ENCODE measurements around the gene TRPV4. TPM values are rescaled to one million over a fixed set of nuclear protein-coding genes. Genes with fewer than 3 reads are reported as not detected.
A peak's percentile ranks its signal among the peaks of the same experiment; 100 is the strongest.

The TRPV4 gene
- total and polyA plus RNA-seq, 2 experiments from 2014 or later = 0.66 to 1.1 TPM

DNA sequence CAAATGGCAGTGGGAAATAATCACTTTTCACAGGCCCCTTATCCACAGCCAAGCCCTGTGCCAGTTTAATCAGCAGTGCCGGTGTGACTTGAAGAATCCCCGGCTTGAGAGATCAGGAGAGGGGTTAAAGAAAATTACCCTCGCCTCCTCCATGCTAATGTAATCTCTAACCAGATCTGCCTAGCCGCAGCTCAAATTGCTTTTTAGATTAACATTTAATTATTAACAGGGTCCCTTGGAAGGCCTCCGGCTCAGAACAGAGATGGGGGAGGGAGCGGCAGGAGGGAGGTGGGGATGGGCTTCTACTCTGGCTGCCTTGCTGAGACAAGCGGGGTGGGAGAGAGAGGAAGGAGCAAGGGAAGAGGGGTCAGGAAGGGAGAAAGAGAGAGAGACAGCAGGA lies 95.6 kb downstream of the TRPV4 start:
- Histone ChIP-seq H3K4me2 (0 out of 2 replicates have a peak overlapping the region, but pooled peaks have one; percentile 55), H3K9me2 (ENCODE audit: insufficient read depth) (no peaks in the 10 kb centered on the region), H3K4me3 (no peak overlapping the region), H2AFZ (no peak overlapping the region), H3F3A (replicated peaks; ENCODE audit: low read depth) (no peaks in the 10 kb centered on the region), H3K27ac (ENCODE audit: low read depth) (no peak overlapping the region), H3K79me2 (replicated peaks; ENCODE audit: insufficient read depth) (no peaks in the 10 kb centered on the region), H3K27me3 (ENCODE audit: insufficient read depth) (no peaks in the 10 kb centered on the region), H3K4me1 (ENCODE audit: insufficient read depth) (peaks cover 19% of the 10 kb centered on the region), H3K36me3 (ENCODE audit: insufficient read depth) (no peaks in the 10 kb centered on the region), H4K20me1 (replicated peaks; ENCODE audit: insufficient read depth) (peaks cover 6% of the 10 kb centered on the region)
- peaks cover 29% of the 10 kb centered on the region for H3K27me3 Mint-ChIP-seq (ENCODE audit: insufficient read depth, low read depth, poor library complexity)
- no peak overlapping the region for H3K27ac Mint-ChIP-seq
- DNase-seq (ENCODE audit: low spot score) (no peak), ATAC-seq (no peak)
- no peak for TF ChIP-seq POLR2AphosphoS5 (IDR thresholded peaks at IDR 0.05; ENCODE audit: low read depth)
- TF ChIP-seq, protein P1, sequence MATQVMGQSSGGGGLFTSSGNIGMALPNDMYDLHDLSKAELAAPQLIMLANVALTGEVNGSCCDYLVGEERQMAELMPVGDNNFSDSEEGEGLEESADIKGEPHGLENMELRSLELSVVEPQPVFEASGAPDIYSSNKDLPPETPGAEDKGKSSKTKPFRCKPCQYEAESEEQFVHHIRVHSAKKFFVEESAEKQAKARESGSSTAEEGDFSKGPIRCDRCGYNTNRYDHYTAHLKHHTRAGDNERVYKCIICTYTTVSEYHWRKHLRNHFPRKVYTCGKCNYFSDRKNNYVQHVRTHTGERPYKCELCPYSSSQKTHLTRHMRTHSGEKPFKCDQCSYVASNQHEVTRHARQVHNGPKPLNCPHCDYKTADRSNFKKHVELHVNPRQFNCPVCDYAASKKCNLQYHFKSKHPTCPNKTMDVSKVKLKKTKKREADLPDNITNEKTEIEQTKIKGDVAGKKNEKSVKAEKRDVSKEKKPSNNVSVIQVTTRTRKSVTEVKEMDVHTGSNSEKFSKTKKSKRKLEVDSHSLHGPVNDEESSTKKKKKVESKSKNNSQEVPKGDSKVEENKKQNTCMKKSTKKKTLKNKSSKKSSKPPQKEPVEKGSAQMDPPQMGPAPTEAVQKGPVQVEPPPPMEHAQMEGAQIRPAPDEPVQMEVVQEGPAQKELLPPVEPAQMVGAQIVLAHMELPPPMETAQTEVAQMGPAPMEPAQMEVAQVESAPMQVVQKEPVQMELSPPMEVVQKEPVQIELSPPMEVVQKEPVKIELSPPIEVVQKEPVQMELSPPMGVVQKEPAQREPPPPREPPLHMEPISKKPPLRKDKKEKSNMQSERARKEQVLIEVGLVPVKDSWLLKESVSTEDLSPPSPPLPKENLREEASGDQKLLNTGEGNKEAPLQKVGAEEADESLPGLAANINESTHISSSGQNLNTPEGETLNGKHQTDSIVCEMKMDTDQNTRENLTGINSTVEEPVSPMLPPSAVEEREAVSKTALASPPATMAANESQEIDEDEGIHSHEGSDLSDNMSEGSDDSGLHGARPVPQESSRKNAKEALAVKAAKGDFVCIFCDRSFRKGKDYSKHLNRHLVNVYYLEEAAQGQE (IDR thresholded peaks at IDR 0.05; ENCODE audit: unreplicated experiment) = peak; percentile 18
- no peaks in the 10 kb centered on the region for H3K9me3 Mint-ChIP-seq
- no peaks in the 10 kb centered on the region for H3K36me3 Mint-ChIP-seq (ENCODE audit: low read depth)
- H3K4me1 Mint-ChIP-seq = peaks cover 49% of the 10 kb centered on the region
- no peak overlapping the region for H3K4me3 Mint-ChIP-seq

DNA sequence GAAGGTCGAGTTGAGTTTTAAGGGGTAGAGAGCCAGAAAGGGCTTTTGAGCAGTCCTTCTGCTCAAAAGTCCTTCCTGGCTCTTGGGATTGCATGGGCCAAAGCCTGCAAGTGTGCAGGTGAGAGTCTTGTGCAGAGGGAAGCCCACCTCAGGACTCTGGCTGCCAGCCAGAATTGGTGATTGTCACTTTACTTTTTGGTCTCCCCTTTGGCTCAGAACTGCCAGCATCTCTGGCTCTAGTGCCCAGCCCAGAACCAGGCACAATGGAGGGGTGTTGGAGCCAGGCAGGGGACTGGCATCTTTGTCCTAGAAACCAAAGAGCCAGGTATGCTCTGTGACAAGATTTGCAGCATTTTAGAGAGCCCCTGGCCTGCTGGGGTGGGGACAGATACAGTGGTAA lies 96.1 kb downstream of the TRPV4 start:
- H3K27ac Mint-ChIP-seq = no peak overlapping the region; the same call in 1 of the 2 replicates
- H3K36me3 Mint-ChIP-seq (ENCODE audit: low read depth) = no peaks in the 10 kb centered on the region
- Histone ChIP-seq H3K9me2 (ENCODE audit: insufficient read depth) (no peaks in the 10 kb centered on the region), H3K27me3 (ENCODE audit: insufficient read depth) (no peaks in the 10 kb centered on the region), H3F3A (replicated peaks; ENCODE audit: low read depth) (no peaks in the 10 kb centered on the region), H3K27ac (ENCODE audit: low read depth) (no peak overlapping the region), H3K4me3 (no peak overlapping the region), H3K79me2 (replicated peaks; ENCODE audit: insufficient read depth) (no peaks in the 10 kb centered on the region), H4K20me1 (replicated peaks; ENCODE audit: insufficient read depth) (peaks cover 6% of the 10 kb centered on the region), H3K4me1 (ENCODE audit: insufficient read depth) (peaks cover 19% of the 10 kb centered on the region), H3K36me3 (ENCODE audit: insufficient read depth) (no peaks in the 10 kb centered on the region), H3K4me2 (peak overlapping the region; percentile 60), H2AFZ (no peak overlapping the region)
- no peak overlapping the region for H3K4me3 Mint-ChIP-seq
- H3K4me1 Mint-ChIP-seq = peaks cover 47% of the 10 kb centered on the region
- DNase-seq (ENCODE audit: low spot score) = no peak
- no peak for ATAC-seq
- no peaks in the 10 kb centered on the region for H3K9me3 Mint-ChIP-seq
- H3K27me3 Mint-ChIP-seq (ENCODE audit: insufficient read depth, low read depth, poor library complexity) = peaks cover 29% of the 10 kb centered on the region
- TF ChIP-seq NANOG (IDR thresholded peaks at IDR 0.05; ENCODE audit: borderline replicate concordance) (no peak), EZH2phosphoT487 (IDR thresholded peaks at IDR 0.05; ENCODE audit: unreplicated experiment) (no peak), STAT1 (IDR thresholded peaks at IDR 0.05; ENCODE audit: unreplicated experiment) (no peak), ZNF114 (CRISPR knock-in tag; IDR thresholded peaks at IDR 0.05) (no peak), POLR2AphosphoS5 (IDR thresholded peaks at IDR 0.05; ENCODE audit: low read depth) (no peak), ZNF331 (CRISPR knock-in tag; IDR thresholded peaks at IDR 0.05; ENCODE audit: low read depth) (no peak)
- TF ChIP-seq, protein P2, sequence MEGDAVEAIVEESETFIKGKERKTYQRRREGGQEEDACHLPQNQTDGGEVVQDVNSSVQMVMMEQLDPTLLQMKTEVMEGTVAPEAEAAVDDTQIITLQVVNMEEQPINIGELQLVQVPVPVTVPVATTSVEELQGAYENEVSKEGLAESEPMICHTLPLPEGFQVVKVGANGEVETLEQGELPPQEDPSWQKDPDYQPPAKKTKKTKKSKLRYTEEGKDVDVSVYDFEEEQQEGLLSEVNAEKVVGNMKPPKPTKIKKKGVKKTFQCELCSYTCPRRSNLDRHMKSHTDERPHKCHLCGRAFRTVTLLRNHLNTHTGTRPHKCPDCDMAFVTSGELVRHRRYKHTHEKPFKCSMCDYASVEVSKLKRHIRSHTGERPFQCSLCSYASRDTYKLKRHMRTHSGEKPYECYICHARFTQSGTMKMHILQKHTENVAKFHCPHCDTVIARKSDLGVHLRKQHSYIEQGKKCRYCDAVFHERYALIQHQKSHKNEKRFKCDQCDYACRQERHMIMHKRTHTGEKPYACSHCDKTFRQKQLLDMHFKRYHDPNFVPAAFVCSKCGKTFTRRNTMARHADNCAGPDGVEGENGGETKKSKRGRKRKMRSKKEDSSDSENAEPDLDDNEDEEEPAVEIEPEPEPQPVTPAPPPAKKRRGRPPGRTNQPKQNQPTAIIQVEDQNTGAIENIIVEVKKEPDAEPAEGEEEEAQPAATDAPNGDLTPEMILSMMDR (conservative IDR thresholded peaks at IDR 0.05; ENCODE audit: low read depth in 2 of 2) = no peak
- TF ChIP-seq, protein P1 (IDR thresholded peaks at IDR 0.05; ENCODE audit: unreplicated experiment) = no peak

Data from GM23338 (cell line).